ACHN (cell line): ENCODE results near the gene MTPN.

Source experiments
- DNase-seq: peaks from one replicate; pipeline ENCODE4 v3.0.0-alpha.2; 2015
- in situ Hi-C: cut with HindIII; loops from 2 replicates; pipeline ENCODE4 v1.10.0; 2017; ENCODE audit warnings: low sequenced_read_pairs, low pct_ligation_motif_present, low pct_unique_long_range_greater_than_20kb

MTPN gene

GRCh38 chr7:135934651-135935050, 42.5 kb downstream of the MTPN start:
- in situ Hi-C loops = no loop called here

DNA sequence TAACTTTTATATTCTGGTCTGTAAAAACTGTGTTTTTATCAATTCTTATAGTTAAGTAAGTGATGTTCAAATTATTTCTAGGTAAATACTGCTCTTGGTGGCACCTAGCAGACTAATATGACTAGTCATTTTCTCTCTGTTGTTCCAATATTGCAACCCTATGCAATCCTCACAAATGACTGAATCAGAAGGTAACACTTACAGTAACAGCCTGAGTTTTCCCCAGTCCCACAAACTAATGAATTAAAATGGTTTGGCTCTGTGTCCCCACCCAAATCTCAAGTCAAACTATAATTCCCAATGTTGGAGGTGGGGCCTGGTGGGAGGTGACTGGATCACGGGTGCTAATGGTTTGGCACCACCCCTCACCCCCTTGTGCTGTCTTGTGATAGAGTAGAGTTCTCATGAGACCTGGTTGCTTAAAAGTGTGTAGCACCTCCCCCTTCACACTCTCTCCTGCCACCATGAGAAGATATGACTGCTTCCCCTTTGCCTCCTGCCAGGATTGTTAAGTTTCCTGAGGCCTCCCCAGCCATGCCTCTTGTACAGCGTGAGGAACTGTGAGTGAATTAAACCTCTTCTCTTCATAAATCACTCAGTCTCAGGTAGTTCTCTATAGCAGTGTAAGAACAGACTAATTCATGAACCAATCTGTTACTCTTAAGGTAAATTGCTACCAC, 43.5 kb downstream of the MTPN start:
- in situ Hi-C loops = no loop called here
- no peak for DNase-seq

More at GRCh38 chr7:135934651-135935050, 42.5 kb downstream of the MTPN start:
- no peak for DNase-seq

DNA sequence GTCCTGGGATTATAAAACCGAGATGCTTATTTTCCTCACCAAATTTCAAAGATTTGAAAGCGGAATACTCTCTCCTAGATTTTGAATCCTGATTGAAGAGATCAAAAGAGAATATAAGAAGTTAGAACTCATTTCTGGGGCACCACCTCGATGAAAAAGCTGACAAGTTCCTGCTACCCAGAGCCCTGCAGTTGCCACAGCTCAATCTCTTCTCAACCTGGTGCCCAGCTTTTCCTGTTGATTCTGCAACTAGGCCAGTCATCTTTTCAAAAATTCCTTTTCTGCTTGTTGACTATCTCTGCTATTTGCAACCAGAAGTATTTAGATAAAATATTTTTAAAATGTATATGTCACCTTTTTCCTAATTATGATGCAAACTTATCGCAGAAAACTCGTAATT, 45.0 kb downstream of the MTPN start:
- DNase-seq = no peak
- in situ Hi-C loops = no loop called here

- no peak for DNase-seq
- in situ Hi-C loops = no loop called here
Measured at GRCh38 chr7:135930565-135931461, 46.3 kb downstream of the MTPN start.

- in situ Hi-C loops = no loop called here
- no peak for DNase-seq
Measured at GRCh38 chr7:135929722-135930141, 47.4 kb downstream of the MTPN start.

- DNase-seq = no peak
- in situ Hi-C loops = no loop called here
Measured at GRCh38 chr7:135929249-135929648, 47.9 kb downstream of the MTPN start.

DNA sequence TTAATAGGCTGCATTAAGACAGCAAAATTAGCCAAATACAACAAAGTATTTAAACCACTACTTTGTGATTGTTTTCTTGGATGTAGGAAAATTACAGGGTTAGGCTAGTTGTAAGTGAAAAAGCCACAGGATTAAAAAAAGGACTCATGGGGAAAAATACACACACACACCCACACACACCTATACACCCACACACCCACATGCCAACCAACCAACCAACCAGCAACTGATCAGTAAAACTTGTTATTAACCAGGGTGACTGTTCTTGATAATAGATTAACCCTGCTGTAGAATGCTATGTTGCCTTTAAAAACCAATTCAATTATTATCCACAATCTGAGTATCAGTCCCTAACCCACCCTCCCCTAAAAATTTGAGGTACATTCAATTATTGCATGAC, 49.0 kb downstream of the MTPN start:
- DNase-seq = no peak
- in situ Hi-C loops = no loop called here

DNA sequence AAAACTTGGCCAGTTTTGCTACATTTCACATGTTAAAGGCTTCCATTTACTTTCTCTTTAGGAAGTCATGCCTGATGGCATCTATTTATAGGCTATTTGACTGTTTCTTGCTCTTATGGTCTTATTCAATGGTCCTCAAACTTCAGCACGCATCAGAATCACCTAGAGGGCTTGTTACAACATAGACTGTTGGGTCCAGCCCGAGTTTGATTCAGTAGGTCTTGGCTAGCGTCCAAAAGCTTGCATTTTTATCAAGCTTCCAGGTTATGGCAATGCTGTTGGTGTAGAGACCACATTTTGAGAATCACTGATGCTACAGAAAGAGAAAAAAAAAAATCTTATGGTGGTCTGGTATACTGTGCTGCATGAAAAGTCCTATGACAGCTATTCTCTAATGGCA, 51.9 kb downstream of the MTPN start:
- in situ Hi-C loops = no loop called here
- no peak for DNase-seq

DNA sequence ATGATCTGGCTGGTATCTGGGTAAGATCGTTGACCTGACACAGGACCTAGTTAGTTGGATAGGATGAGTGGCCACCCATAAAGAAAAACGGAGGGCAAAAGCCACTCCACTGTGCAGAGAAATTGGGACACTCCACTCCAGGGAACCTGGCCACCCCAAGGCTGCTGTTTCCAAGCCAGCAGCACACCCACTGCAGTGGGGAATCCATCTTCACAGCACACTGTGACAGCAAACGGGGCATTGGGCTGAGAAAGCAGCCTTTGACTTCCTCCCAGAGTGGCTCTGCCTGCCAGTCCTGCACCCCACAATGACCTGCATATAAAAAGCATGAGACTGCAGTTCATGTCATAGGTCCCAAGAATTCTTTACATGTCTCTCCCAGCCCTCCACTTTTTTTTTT, 52.9 kb downstream of the MTPN start:
- in situ Hi-C loops = no loop called here
- no peak for DNase-seq

DNA sequence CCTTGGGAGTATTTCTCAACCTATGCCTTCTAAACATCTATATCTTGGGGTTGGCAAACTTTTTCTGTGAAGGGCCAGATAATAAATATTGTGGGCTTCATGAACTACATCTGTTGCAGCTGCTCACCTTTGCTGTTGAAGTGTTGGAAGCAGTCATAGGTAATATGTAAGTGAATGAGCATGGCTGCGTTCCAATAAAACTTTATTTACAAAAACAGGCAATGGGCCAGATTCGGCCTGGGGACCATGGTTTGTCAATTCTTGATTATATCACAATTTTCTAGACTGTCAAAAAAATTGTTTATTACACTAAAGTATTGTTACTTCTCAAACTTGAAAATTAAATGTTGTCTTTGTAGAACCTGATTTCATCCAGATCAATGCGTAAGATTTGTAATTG, 54.9 kb downstream of the MTPN start:
- no peak for DNase-seq
- in situ Hi-C loops = no loop called here

- in situ Hi-C loops = no loop called here
- DNase-seq = no peak
Measured at GRCh38 chr7:135920478-135920877, 56.7 kb downstream of the MTPN start.

DNA sequence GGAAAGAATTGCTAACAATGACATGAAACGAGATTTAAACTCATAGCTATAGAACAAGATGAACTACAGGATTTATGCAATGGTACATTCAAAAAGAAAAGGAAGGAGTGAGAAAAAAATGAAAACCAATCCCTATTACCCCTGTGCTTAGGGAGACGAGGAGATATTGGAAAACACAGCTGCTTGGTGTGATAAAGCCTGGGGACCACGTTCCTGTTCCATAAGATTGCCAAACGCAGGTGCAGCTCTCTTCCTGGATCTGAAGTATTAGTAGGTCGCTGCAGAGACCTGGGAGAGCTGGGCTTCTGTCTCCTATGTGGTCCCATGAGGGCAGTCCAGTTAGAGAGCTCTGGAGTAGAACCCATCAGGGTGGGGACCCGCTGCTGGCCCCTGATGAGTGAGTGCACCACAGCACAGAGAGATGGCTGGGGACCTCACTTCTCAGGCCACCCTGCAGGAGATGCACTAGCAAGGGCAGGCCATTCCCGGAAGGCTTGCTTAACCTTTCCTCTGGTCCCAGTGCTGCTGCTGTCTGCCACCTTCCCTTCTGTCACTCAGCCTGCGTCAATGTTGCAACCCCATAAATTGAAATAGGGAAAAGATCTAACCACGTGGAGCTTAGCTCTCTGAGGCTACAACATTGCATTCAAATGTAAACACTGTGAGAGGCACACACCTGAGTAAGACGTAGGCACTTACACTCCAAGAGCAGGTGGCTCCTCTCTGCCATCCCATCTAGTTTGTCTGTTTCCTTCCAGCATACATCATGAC, 57.9 kb downstream of the MTPN start:
- DNase-seq = no peak

GRCh38 chr7:135918134-135918533, 59.0 kb downstream of the MTPN start:
- in situ Hi-C loops = no loop called here
- no peak for DNase-seq

More for the DNA sequence above, 57.9 kb downstream of the MTPN start:
- in situ Hi-C loops = no loop called here

- no peak for DNase-seq
- in situ Hi-C loops = no loop called here
Measured at GRCh38 chr7:135917721-135918120, 59.4 kb downstream of the MTPN start.

- no peak for DNase-seq
- in situ Hi-C loops = no loop called here
Measured at GRCh38 chr7:135914346-135914745, 62.8 kb downstream of the MTPN start.

GRCh38 chr7:135913404-135913803, 63.8 kb downstream of the MTPN start:
- in situ Hi-C loops = no loop called here
- DNase-seq = no peak

DNA sequence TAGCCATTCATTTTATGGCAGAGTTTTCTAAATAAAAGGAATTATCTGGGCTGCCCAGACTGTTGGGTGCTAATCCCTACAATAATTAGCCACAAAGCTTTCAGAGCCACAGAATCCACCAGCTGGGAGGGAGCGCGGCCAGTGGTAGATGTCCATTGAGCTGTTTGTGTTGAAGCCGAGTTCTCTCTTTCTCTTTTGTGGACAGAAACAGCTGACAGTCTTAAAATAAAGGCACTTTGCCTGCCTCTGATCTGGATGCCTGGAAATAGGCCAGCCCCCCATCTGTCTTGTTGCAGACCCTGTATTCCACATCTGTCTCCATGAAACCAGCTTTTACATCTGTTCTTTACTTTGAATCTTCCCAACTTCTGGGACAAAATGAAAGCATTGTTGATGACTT, 66.1 kb downstream of the MTPN start:
- in situ Hi-C loops = no loop called here
- DNase-seq = no peak

DNA sequence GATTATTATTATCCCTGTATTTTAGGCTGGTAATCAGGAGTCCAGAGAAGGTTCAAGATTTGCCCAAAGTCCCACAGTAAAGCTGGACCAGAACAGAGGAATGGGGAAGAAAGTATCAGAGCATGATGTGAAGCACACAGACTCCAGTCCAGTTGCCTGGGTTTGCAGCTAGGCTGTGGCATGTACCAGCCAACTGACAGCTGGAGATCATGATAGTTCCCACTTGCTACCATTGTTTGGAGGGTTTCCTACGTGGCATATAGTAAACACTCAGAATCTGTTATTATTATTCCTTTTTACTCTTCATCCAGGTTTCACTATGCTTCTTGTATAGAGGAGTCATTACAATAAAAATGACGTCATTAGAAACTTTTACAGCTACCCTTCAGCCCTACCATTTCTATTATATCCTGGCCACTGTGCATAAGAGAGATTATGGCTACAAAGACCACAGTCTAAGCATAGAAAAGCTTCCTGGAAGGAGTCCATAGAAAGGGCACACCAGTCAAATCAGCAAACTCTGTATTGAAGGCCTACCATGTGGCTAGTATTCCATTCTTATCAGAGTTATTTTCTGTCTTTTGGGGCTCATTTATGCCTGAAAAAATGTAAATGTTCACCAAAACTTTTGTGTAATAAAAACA, 66.6 kb downstream of the MTPN start:
- no peak for DNase-seq
- in situ Hi-C loops = no loop called here

DNA sequence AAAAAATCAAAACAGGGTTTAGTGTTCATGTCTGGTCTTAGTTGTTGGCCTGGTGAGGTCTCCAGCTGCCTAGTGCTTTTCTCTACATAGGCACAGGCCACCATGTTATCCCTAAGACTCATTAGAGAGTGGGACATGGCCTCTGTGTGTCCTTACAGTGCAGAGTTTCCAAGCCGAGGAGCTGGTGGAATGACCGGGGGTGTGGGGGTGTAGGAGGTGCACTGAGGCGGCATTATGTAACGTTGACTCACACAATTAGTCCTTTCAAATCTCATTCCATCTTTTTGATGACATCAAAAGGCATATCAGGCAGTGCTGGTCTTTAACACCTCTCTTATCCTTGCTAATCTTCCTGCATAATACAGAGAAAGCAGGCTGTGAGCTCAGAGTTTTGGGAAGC, 71.3 kb downstream of the MTPN start:
- no peak for DNase-seq
- in situ Hi-C loops = no loop called here
